CD14-positive monocyte (primary cell): ENCODE results near the gene SLC1A7. TPM values are rescaled to one million over a fixed set of nuclear protein-coding genes. Genes with fewer than 3 reads are reported as not detected.

Source experiments
- DNase-seq, 3 donors: peaks; one replicate each; pipeline ENCODE4 v3.0.0-alpha.2; 2011 to 2022
- H2AFZ ChIP-seq: 2 replicates; pipeline ENCODE4 v1.6.0; 2012; ENCODE audit warnings: mild to moderate bottlenecking, low read depth, low read length, inconsistent platforms; ENCODE audit not compliant: insufficient read depth, poor library complexity, severe bottlenecking
- H3K27ac ChIP-seq, 2 donors: 1 replicate in 1 of 2; 2 replicates in 1 of 2; pipeline ENCODE4 v1.5.1; 2012 to 2013; ENCODE audit warnings: low read length in 2 of 2, control low read depth in 1 of 2, inconsistent platforms in 1 of 2, low read depth in 1 of 2, mild to moderate bottlenecking in 1 of 2
- H3K27me3 ChIP-seq, 2 donors: one replicate each; pipeline versions ENCODE4 v1.6.0 to v1.6.1; 2011 to 2013; ENCODE audit warnings: low read length in 2 of 2; ENCODE audit not compliant: control insufficient read depth in 2 of 2, insufficient read depth in 2 of 2
- H3K36me3 ChIP-seq, 2 donors: replicated peaks in 1 of 2; 1 replicate in 1 of 2; 2 replicates in 1 of 2; pipeline versions ENCODE4 v1.5.1 to v1.6.1; 2012 to 2013; ENCODE audit warnings: low read length in 2 of 2, control low read depth in 1 of 2, inconsistent platforms in 1 of 2, mild to moderate bottlenecking in 1 of 2; ENCODE audit not compliant: insufficient read depth in 2 of 2, control insufficient read depth in 1 of 2
- H3K4me1 ChIP-seq, 2 donors: 1 replicate in 1 of 2; 2 replicates in 1 of 2; pipeline versions ENCODE4 v1.5.1 to v1.6.1; 2012 to 2013; ENCODE audit warnings: low read length in 2 of 2, control low read depth in 1 of 2, inconsistent platforms in 1 of 2, mild to moderate bottlenecking in 1 of 2, moderate library complexity in 1 of 2; ENCODE audit not compliant: insufficient read depth in 2 of 2, control insufficient read depth in 1 of 2
- H3K4me2 ChIP-seq: replicated peaks from 2 replicates; pipeline ENCODE3; 2012; ENCODE audit warnings: low read length, moderate library complexity, mild to moderate bottlenecking; ENCODE audit not compliant: poor library complexity, severe bottlenecking; ENCODE audit errors: extremely low read depth
- H3K4me3 ChIP-seq, 3 experiments: fragments of 200-600 bp in 1 of 3; sonication (generic) in 1 of 3; replicated peaks in 1 of 3; 1 replicate in 2 of 3; 2 replicates in 1 of 3; pipeline ENCODE4 v1.5.1; 2011 to 2013; ENCODE audit warnings: low read length in 3 of 3, mild to moderate bottlenecking in 3 of 3, control low read depth in 2 of 3, low read depth in 2 of 3, inconsistent platforms in 1 of 3, moderate library complexity in 1 of 3
- H3K79me2 ChIP-seq: 2 replicates; pipeline ENCODE4 v1.6.0; 2012; ENCODE audit warnings: mild to moderate bottlenecking, control low read depth, inconsistent platforms, low read length, moderate library complexity; ENCODE audit not compliant: insufficient read depth
- H3K9ac ChIP-seq: 2 replicates; pipeline ENCODE4 v1.6.0; 2017; ENCODE audit warnings: low read length, mild to moderate bottlenecking; ENCODE audit not compliant: insufficient read depth, poor library complexity, severe bottlenecking
- H3K9me3 ChIP-seq, 2 donors: replicated peaks in 1 of 2; 1 replicate in 1 of 2; 2 replicates in 1 of 2; pipeline versions ENCODE4 v1.5.1 to v1.6.1; 2012 to 2013; ENCODE audit warnings: low read length in 2 of 2, control low read depth in 1 of 2; ENCODE audit not compliant: control insufficient read depth in 1 of 2, insufficient read depth in 1 of 2
- H4K20me1 ChIP-seq: 2 replicates; pipeline ENCODE4 v1.6.0; 2012; ENCODE audit warnings: mild to moderate bottlenecking, low read length, control low read depth, moderate library complexity; ENCODE audit not compliant: insufficient read depth
- H3K27ac Mint-ChIP-seq, 7 donors: one replicate each; pipeline ENCODE4 v1.8.0; 2020; ENCODE audit warnings: mild to moderate bottlenecking in 7 of 7, mixed read lengths in 7 of 7, moderate library complexity in 6 of 7, inconsistent platforms in 2 of 7
- H3K27me3 Mint-ChIP-seq, 3 donors: one replicate each; pipeline ENCODE4 v1.8.0; 2021 to 2022; ENCODE audit warnings: low read depth in 3 of 3, mild to moderate bottlenecking in 3 of 3, mixed read lengths in 3 of 3, moderate library complexity in 3 of 3, inconsistent platforms in 1 of 3
- H3K36me3 Mint-ChIP-seq, 2 donors: one replicate each; pipeline ENCODE4 v1.8.0; 2020; ENCODE audit warnings: mixed read lengths in 2 of 2, inconsistent platforms in 1 of 2, mild to moderate bottlenecking in 1 of 2
- H3K4me1 Mint-ChIP-seq: one replicate; pipeline ENCODE4 v1.8.0; 2020; ENCODE audit warnings: mild to moderate bottlenecking, mixed read lengths
- H3K4me3 Mint-ChIP-seq, 2 donors: one replicate each; pipeline ENCODE4 v1.8.0; 2020; ENCODE audit warnings: mild to moderate bottlenecking in 2 of 2, mixed read lengths in 2 of 2, moderate library complexity in 1 of 2
- H3K9me3 Mint-ChIP-seq, 7 donors: one replicate each; pipeline ENCODE4 v1.8.0; 2020 to 2022; ENCODE audit warnings: mixed read lengths in 7 of 7, mild to moderate bottlenecking in 6 of 7, moderate library complexity in 6 of 7, inconsistent platforms in 2 of 7
- WGBS: methylation state at CpG from one replicate; pipeline ENCODE4 v1.1.5; 2013; ENCODE audit warnings: missing lambda C conversion rate; ENCODE audit not compliant: insufficient coverage; 5-methylcytosine and 5-hydroxymethylcytosine counted together
- intact Hi-C, 2 donors: fragments of 100-400 bp; cut with micrococcal nuclease; formaldehyde crosslinking; loops; one replicate each; pipeline versions ENCODE4 v1.15.0 to v1.15.1; 2023
- polyA plus RNA-seq, 3 donors: library from polyadenylated mRNA; depleted of rRNA in 1 of 3; unstranded in 2 of 3; stranded (reverse) in 1 of 3; fragments of 300-500 nt in 2 of 3; fragments of >200 nt in 1 of 3; fragmentation: Illumina TruSeq in 2 of 3; gene quantifications; 1 replicate in 2 of 3; 2 replicates in 1 of 3; pipeline ENCODE4 v1.2.3, GENCODE V29; 2012 to 2021
- TF ChIP-seq, protein P1 (sequence below): fragments of 200-600 bp; IDR thresholded peaks from one replicate; pipeline ENCODE4 v1.8.0; 2022; ENCODE audit warnings: antibody characterized with exemption, mild to moderate bottlenecking

The SLC1A7 gene
- polyA plus RNA-seq, 3 donors = not detected

DNA sequence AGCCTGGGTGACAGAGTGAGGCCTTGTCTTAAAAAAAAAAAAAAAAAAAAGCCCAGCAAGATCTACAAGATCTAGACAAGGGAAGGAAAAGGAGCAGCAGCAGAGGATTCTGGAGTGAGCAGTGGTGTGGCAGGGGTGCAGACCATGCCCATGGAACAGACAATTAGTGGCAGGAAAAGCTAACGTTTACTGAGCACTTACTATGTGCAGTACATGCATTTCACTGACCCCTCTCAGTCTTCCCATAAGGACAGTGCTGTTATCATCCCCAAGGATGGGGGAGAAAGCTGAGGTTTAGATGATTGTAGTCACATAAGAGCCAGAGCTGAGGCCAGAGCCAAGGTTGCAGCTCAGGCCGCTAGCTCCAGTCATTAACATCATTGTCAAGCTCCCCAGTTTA, 74.6 kb downstream of the SLC1A7 start:
- peaks cover 0 to 7% of the 10 kb centered on the region in 2 donors for H3K9me3 ChIP-seq
- no peaks in the 10 kb centered on the region for H3K4me1 Mint-ChIP-seq
- TF ChIP-seq, protein P1, sequence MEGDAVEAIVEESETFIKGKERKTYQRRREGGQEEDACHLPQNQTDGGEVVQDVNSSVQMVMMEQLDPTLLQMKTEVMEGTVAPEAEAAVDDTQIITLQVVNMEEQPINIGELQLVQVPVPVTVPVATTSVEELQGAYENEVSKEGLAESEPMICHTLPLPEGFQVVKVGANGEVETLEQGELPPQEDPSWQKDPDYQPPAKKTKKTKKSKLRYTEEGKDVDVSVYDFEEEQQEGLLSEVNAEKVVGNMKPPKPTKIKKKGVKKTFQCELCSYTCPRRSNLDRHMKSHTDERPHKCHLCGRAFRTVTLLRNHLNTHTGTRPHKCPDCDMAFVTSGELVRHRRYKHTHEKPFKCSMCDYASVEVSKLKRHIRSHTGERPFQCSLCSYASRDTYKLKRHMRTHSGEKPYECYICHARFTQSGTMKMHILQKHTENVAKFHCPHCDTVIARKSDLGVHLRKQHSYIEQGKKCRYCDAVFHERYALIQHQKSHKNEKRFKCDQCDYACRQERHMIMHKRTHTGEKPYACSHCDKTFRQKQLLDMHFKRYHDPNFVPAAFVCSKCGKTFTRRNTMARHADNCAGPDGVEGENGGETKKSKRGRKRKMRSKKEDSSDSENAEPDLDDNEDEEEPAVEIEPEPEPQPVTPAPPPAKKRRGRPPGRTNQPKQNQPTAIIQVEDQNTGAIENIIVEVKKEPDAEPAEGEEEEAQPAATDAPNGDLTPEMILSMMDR = no peak
- no peak overlapping the region for H3K4me3 ChIP-seq
- no peaks in the 10 kb centered on the region for H3K36me3 Mint-ChIP-seq
- H4K20me1 ChIP-seq = no peaks in the 10 kb centered on the region
- H3K27me3 ChIP-seq = peaks cover 11 to 15% of the 10 kb centered on the region in 2 donors
- H3K9ac ChIP-seq = no peak overlapping the region
- H3K27ac Mint-ChIP-seq = no peak overlapping the region
- H3K36me3 ChIP-seq = no peaks in the 10 kb centered on the region
- H3K27ac ChIP-seq = no peak overlapping the region
- peaks cover 13 to 18% (median 18%) of the 10 kb centered on the region in 3 donors for H3K27me3 Mint-ChIP-seq
- no peak overlapping the region for H3K4me3 Mint-ChIP-seq
- no CpG with 5 or more reads among the region's 2 CpGs for whole genome bisulfite sequencing
- H2AFZ ChIP-seq = no peak overlapping the region
- peaks cover 0 to 2% (median 0%) of the 10 kb centered on the region in 7 donors for H3K9me3 Mint-ChIP-seq
- H3K4me2 ChIP-seq = no peak overlapping the region
- intact Hi-C loops = no loop called here
- no peaks in the 10 kb centered on the region for H3K4me1 ChIP-seq
- no peaks in the 10 kb centered on the region for H3K79me2 ChIP-seq
- DNase-seq = no peak

DNA sequence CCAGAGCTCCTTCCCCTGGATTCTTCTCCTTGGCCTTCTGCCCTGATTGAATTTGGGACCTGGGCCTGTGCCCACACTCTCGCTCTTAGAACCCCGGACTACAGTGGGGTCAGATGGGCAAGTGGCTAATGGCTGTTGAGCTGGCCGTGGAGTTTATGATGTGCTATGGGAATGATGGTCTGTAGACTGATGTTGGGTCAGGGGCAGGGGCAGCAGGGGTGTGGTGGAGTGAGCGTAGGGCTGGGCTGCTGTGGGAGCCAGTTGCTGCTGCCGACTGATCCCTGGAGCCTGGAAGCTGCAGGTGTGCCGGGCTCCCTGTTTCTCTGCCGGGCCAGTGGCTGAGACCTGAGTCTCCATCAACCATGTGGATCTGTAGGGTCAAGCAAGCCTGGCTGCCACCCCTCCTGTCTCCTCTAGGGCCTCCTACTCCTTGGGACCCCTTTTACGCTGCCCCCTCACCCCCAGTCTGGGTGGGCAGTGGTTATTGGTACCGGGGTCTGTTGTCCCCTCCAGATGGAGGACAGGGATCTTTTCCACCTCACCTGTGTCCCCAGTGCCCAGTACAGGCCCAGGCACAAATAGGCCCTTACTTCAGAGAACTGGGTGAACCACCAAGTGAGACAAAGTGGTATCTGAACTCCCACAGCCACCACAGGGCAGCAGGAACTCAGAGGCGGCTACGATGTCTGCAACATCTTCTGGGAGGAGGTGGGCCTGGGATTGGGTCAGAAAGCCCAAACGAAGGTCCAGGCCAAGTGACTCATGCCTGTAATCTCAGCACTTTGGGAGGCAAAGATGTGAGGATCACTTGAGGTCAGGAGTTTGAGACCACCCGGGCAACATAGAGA, 75.3 kb downstream of the SLC1A7 start:
- Histone ChIP-seq H3K9me3 (peaks cover 0 to 9% of the 10 kb centered on the region in 2 donors), H4K20me1 (no peaks in the 10 kb centered on the region), H3K36me3 (no peaks in the 10 kb centered on the region), H3K79me2 (no peaks in the 10 kb centered on the region), H2AFZ (no peak overlapping the region), H3K4me1 (no peaks in the 10 kb centered on the region), H3K9ac (no peak overlapping the region), H3K27me3 (peaks cover 15 to 22% of the 10 kb centered on the region in 2 donors), H3K27ac (no peak overlapping the region), H3K4me3 (no peak overlapping the region), H3K4me2 (no peak overlapping the region)
- TF ChIP-seq, protein P1 = no peak
- peaks cover 3% of the 10 kb centered on the region for H3K4me1 Mint-ChIP-seq
- H3K27me3 Mint-ChIP-seq = peaks cover 19 to 25% (median 22%) of the 10 kb centered on the region in 3 donors
- H3K4me3 Mint-ChIP-seq = no peak overlapping the region
- no peaks in the 10 kb centered on the region for H3K36me3 Mint-ChIP-seq
- WGBS = 94% methylated on average over 6 of the region's 13 CpGs
- H3K9me3 Mint-ChIP-seq = peaks cover 0 to 3% (median 0%) of the 10 kb centered on the region in 7 donors
- intact Hi-C loops = no loop called here
- H3K27ac Mint-ChIP-seq = no peak overlapping the region
- DNase-seq = no peak
